Posterior cingulate gyrus (tissue), 11 donors: Measurements from ENCODE around the gene CGB8.
"Not testable (repeated sequence)": the region's sequence is repeated elsewhere in the genome, so short reads cannot be mapped to it uniquely, and the experiment has no call there.

Experiments
- DNase-seq, 10 donors: peaks; one replicate each; pipeline versions ENCODE4 v3.0.0 to v3.0.0-alpha.2; 2020 to 2021; ENCODE audit warnings: mixed read lengths in 3 of 10
- intact Hi-C: fragments of 100-400 bp; cut with DNase I; formaldehyde crosslinking; loops from one replicate; pipeline ENCODE4 v1.15.1; 2023

Gene CGB8

GRCh38 chr19:49049011-49049410, at the start of gene CGB8:
Gene CGB8 (minus strand): TSS chr19:49049111. CDS start chr19:49048739, 372 bp downstream.
- intact Hi-C loops = not testable (repeated sequence)
- DNase-seq = peak in 1 of 10 donors; percentile 50

- intact Hi-C loops = loop anchor here (5.0 kb wide), 2 partner anchors 50 to 110 kb away; no protein-coding TSS in a partner anchor
- peak; percentile 54 to 96 (median 78) for DNase-seq
These were observed 48.8 kb upstream of the CGB8 start for GRCh38 chr19:49097453-49098288.

- DNase-seq = peak; percentile 9 to 92 (median 46)
- intact Hi-C loops = loop anchor here (5.0 kb wide), 2 partner anchors 53 to 113 kb away; no protein-coding TSS in a partner anchor
These were observed 45.9 kb upstream of the CGB8 start for GRCh38 chr19:49094505-49095482.

- intact Hi-C loops = no loop called here
These were observed 43.8 kb upstream of the CGB8 start for GRCh38 chr19:49092686-49093085.

GRCh38 chr19:49091391-49092038, 42.6 kb upstream of the CGB8 start:
- peak in 1 of 10 donors; percentile 23 for DNase-seq
- intact Hi-C loops = no loop called here

More at GRCh38 chr19:49092686-49093085, 43.8 kb upstream of the CGB8 start:
- no peak for DNase-seq

- intact Hi-C loops = no loop called here
- DNase-seq = no peak
These were observed 37.4 kb upstream of the CGB8 start for GRCh38 chr19:49086296-49086695.

- intact Hi-C loops = no loop called here
- peak in 1 of 10 donors; percentile 52 for DNase-seq
These were observed 36.9 kb upstream of the CGB8 start for GRCh38 chr19:49085868-49086232.

GRCh38 chr19:49085020-49085867, 36.3 kb upstream of the CGB8 start, which contains the start of gene SNRNP70:
Gene SNRNP70 (plus strand): TSS chr19:49085451. CDS start chr19:49086415, 964 bp downstream.
- intact Hi-C loops = no loop called here

GRCh38 chr19:49084206-49085019, 35.5 kb upstream of the CGB8 start:
- peak in 1 of 10 donors; percentile 49 for DNase-seq
- intact Hi-C loops = no loop called here

More at GRCh38 chr19:49085020-49085867, 36.3 kb upstream of the CGB8 start, which contains the start of gene SNRNP70:
- peak; percentile 96 to 100 (median 97) for DNase-seq

- intact Hi-C loops = no loop called here
- DNase-seq = no peak
These were observed 32.4 kb upstream of the CGB8 start for GRCh38 chr19:49081273-49081672.

GRCh38 chr19:49080392-49080791, 31.5 kb upstream of the CGB8 start:
- DNase-seq = no peak
- intact Hi-C loops = no loop called here

GRCh38 chr19:49074869-49075268, 26.0 kb upstream of the CGB8 start:
- intact Hi-C loops = not testable (repeated sequence)

GRCh38 chr19:49073514-49074378, 24.8 kb upstream of the CGB8 start:
- DNase-seq = peak in 1 of 10 donors; percentile 4
- intact Hi-C loops = no loop called here

More at GRCh38 chr19:49074869-49075268, 26.0 kb upstream of the CGB8 start:
- DNase-seq = peak in 9 of 10 donors; percentile 24 to 93 (median 54)

- intact Hi-C loops = no loop called here
- no peak for DNase-seq
These were observed 23.1 kb upstream of the CGB8 start for GRCh38 chr19:49071860-49072547.

- intact Hi-C loops = no loop called here
- no peak for DNase-seq
These were observed 21.5 kb upstream of the CGB8 start for GRCh38 chr19:49070416-49070815.

GRCh38 chr19:49069026-49069425, 20.1 kb upstream of the CGB8 start:
- DNase-seq = peak in 1 of 10 donors; percentile 31
- intact Hi-C loops = no loop called here

GRCh38 chr19:49067554-49067953, 18.6 kb upstream of the CGB8 start:
- intact Hi-C loops = no loop called here
- peak in 1 of 10 donors; percentile 2 for DNase-seq
